Measurements from ENCODE around the gene EEF2KMT. TPM values are rescaled to one million over a fixed set of nuclear protein-coding genes. Genes with fewer than 3 reads are reported as not detected.
"Not testable (repeated sequence)": the region's sequence is repeated elsewhere in the genome, so short reads cannot be mapped to it uniquely, and the experiment has no call there.

The EEF2KMT gene
- total RNA-seq, 1 donor, result 9.0 TPM

DNA sequence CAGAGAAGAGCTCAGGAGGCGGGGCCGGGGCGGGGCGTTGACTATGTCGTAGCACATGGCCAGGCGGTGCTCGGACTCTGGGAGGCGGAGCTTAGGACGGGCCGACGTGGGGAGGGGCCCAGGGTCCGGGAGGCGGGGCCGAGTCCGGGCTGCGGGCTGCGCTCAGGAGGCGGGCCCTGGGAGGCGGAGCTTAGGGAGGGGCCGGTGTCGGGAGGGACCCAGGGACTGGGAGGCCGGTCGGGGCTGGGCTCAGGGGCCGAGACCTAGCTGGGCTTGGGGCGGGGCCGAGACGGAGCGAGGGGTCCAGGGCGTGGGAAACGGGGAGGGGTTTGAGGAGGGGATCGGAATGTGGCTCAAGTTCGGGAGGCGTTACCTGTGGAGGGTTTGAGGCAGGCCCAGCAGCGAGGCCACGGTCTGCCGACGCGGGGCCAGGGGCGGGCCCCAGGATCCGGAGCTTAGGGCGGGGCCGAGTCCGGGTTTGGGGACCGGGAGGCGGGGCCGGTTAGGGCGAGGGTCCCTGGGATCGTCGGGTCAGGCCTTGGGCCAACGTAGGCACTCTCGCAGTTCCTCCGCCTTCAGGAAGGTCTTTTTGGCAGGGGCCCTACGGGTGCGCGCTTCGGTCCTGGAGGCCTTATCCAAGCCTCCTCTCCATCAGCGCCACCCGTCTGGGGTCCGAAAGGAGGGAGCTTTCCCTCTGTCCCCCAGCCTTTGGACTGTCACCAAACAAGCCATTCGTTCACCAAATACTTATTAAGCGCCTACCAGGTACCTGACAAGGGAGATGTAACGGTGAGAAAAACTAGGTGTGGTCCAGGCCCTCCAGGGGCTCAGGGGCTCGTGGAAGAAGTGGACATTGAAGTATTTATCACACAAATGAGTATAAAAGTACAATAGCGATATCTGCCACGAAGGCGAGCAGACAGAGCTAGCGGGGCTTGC lies 895 bp upstream of the EEF2KMT start:
- H3K36me3 ChIP-seq (ENCODE audit: insufficient read depth, low read length); H3K27me3 ChIP-seq (ENCODE audit: insufficient read depth, low read length); H3K4me1 ChIP-seq (ENCODE audit: insufficient read depth, low read length); H3K79me2 ChIP-seq (ENCODE audit: insufficient read depth, low read length); H3K27ac ChIP-seq (ENCODE audit: low read depth, low read length); H3K9me3 ChIP-seq (ENCODE audit: low read depth, low read length); H4K20me1 ChIP-seq (ENCODE audit: insufficient read depth, low read length): not testable (repeated sequence)
- H3K4me2 ChIP-seq (ENCODE audit: insufficient read depth, low read length), result peak overlapping the region; percentile 72
- peak; percentile 62 for DNase-seq (ENCODE audit: insufficient read length, low spot score, missing footprints)
- peak overlapping the region; percentile 68 for H3K4me3 ChIP-seq (ENCODE audit: insufficient read depth, low read length)
- peak overlapping the region; percentile 77 for H2AFZ ChIP-seq (ENCODE audit: low read length)

DNA sequence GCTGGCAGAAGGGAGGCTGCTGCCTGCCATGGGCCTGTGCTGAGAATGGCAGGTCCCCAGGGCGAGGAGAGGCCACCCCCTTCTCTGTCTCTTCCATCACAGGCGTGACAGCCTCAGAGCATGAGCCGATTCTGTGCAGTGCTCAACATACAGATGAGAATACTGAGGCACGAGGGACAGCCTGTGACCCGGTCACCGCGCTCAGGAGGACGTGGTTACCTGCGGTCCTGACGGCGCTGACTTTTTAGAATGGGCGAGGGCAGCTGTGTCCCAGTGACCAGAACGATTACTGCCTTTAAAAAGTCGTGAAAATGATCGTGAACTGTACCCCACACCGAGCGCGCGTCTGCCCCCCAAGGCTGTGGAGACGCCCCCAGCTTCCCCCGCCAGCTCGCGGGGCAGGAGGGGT lies 530 bp downstream of the EEF2KMT start:
- H4K20me1 ChIP-seq (ENCODE audit: insufficient read depth, low read length); H3K79me2 ChIP-seq (ENCODE audit: insufficient read depth, low read length); H3K27me3 ChIP-seq (ENCODE audit: insufficient read depth, low read length); H3K9me3 ChIP-seq (ENCODE audit: low read depth, low read length); H3K36me3 ChIP-seq (ENCODE audit: insufficient read depth, low read length); H3K4me1 ChIP-seq (ENCODE audit: insufficient read depth, low read length): not testable (repeated sequence)
- H2AFZ ChIP-seq (ENCODE audit: low read length), result peak overlapping the region; percentile 83
- peak overlapping the region; percentile 74 for H3K27ac ChIP-seq (ENCODE audit: low read depth, low read length)
- H3K4me2 ChIP-seq (ENCODE audit: insufficient read depth, low read length), result peak overlapping the region; percentile 92
- H3K4me3 ChIP-seq (ENCODE audit: insufficient read depth, low read length), result peak overlapping the region; percentile 78
- peak; percentile 80 for DNase-seq (ENCODE audit: insufficient read length, low spot score, missing footprints)

DNA sequence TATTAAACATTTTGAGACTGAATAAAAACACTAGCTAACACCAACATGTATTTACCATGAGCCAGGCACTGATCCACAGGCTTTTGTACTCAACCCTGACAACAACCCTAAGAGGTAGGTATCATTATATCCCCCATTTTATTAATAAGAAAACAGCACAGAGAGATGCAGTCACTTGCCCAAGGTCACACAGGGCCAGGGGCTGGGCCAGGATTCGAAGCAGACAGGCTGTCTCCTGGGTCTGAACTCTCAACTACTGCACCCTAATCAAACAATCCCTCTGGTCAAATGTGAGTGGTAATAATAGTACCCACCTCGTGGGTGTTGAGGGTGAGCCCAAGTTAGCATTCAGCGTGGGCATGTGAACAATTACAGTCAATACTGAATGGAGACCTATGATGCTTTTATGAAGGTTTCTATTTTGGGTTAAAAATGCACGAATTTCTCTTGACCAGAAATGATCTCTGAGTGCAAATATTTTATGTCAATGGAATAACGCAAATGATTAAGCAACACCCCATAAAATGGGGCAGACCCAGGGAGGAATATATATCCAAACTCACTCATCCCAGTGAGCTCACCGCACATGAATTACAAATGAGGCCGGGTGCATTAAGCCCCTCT lies 1.0 kb downstream of the EEF2KMT start:
- peak overlapping the region; percentile 92 for H3K4me2 ChIP-seq (ENCODE audit: insufficient read depth, low read length)
- H2AFZ ChIP-seq (ENCODE audit: low read length); H3K4me1 ChIP-seq (ENCODE audit: insufficient read depth, low read length); H3K36me3 ChIP-seq (ENCODE audit: insufficient read depth, low read length); H4K20me1 ChIP-seq (ENCODE audit: insufficient read depth, low read length); H3K79me2 ChIP-seq (ENCODE audit: insufficient read depth, low read length); H3K9me3 ChIP-seq (ENCODE audit: low read depth, low read length); H3K27me3 ChIP-seq (ENCODE audit: insufficient read depth, low read length); DNase-seq (ENCODE audit: insufficient read length, low spot score, missing footprints): not testable (repeated sequence)
- H3K27ac ChIP-seq (ENCODE audit: low read depth, low read length), result peak overlapping the region; percentile 74
- peak overlapping the region; percentile 78 for H3K4me3 ChIP-seq (ENCODE audit: insufficient read depth, low read length)

DNA sequence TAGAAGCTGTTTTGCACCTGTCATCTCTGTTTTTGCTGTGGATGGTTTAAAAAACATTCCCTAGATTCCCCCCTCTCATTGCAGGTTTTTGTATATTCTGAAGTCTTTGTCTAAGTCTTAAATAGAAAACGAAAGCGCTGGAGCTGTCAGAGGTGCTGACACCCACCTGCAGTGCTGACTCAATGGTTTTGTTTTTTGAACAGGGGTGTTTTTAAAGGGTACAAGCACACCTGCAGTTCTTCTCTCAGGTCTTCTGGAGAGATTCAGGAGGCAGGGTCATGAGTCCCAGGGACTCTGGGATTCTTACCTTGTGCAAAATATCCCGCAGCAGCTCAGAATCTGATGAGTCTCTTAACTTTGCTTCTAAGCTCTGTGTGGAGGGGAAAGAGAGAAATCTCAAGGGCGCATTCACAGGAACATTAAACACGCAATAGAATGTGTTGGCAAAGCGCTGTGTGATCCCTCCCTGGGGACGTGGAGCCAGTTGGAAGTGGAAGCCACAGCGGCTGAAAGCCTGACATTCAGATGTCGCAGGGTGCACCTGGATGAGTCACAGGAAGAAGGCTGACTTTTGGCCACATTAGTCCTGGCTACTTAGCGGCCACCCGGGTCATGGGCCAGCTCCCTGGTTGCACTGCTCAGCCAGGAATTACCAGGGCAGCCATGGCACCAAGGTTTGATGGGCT lies 2.3 kb downstream of the EEF2KMT start:
- H3K36me3 ChIP-seq (ENCODE audit: insufficient read depth, low read length); H3K27me3 ChIP-seq (ENCODE audit: insufficient read depth, low read length); H2AFZ ChIP-seq (ENCODE audit: low read length); H3K4me3 ChIP-seq (ENCODE audit: insufficient read depth, low read length); H3K79me2 ChIP-seq (ENCODE audit: insufficient read depth, low read length); H3K27ac ChIP-seq (ENCODE audit: low read depth, low read length); DNase-seq (ENCODE audit: insufficient read length, low spot score, missing footprints); H3K9me3 ChIP-seq (ENCODE audit: low read depth, low read length); H3K4me1 ChIP-seq (ENCODE audit: insufficient read depth, low read length); H4K20me1 ChIP-seq (ENCODE audit: insufficient read depth, low read length); H3K4me2 ChIP-seq (ENCODE audit: insufficient read depth, low read length): not testable (repeated sequence)

DNA sequence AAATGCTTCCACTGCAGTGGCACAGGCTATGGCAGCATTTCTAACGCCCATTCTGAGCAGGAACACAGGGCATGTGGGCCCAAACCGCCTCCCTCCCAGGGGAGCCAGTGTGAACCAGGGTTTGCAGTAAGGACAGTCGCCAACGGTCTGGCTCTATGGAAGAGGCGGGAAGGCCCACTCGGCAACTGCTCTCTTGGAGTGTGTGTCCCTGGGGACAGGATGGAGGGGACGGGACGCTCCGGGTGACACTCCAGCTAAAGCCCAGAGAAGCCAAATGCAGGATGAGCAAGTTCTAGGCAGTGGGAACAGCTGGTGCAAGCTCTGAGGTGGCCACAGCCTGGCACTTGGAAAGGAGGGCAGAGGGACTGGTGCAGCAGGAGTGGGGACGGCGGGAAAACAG lies 3.8 kb downstream of the EEF2KMT start:
- not testable (repeated sequence) for H3K4me1 ChIP-seq (ENCODE audit: insufficient read depth, low read length); H3K79me2 ChIP-seq (ENCODE audit: insufficient read depth, low read length); H3K4me2 ChIP-seq (ENCODE audit: insufficient read depth, low read length); H3K27me3 ChIP-seq (ENCODE audit: insufficient read depth, low read length); H3K9me3 ChIP-seq (ENCODE audit: low read depth, low read length); DNase-seq (ENCODE audit: insufficient read length, low spot score, missing footprints); H4K20me1 ChIP-seq (ENCODE audit: insufficient read depth, low read length); H3K36me3 ChIP-seq (ENCODE audit: insufficient read depth, low read length); H3K27ac ChIP-seq (ENCODE audit: low read depth, low read length); H3K4me3 ChIP-seq (ENCODE audit: insufficient read depth, low read length); H2AFZ ChIP-seq (ENCODE audit: low read length)

DNA sequence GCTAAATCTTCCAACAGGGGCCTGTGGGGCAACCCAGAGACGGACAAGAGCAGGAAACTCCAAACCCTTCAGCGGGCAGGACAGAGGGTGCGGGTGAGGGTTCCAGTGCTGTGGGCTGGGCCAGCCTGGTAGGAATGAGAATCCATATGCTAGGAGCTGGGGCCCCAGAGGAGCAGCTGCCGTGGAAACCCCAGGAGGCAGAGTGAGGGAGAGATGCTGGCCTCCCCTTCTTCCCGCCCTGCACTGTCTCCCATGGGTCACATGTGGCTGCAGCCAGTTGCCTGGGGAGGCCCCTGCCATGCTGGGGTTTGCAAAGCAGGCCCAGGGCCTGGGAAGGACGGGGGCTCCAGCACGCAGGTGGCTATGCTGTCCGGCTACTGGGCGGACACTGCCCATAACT lies 4.5 kb downstream of the EEF2KMT start:
- not testable (repeated sequence) for H3K4me1 ChIP-seq (ENCODE audit: insufficient read depth, low read length); H4K20me1 ChIP-seq (ENCODE audit: insufficient read depth, low read length); H3K27ac ChIP-seq (ENCODE audit: low read depth, low read length); H3K79me2 ChIP-seq (ENCODE audit: insufficient read depth, low read length); H3K4me3 ChIP-seq (ENCODE audit: insufficient read depth, low read length); H3K4me2 ChIP-seq (ENCODE audit: insufficient read depth, low read length); DNase-seq (ENCODE audit: insufficient read length, low spot score, missing footprints); H3K27me3 ChIP-seq (ENCODE audit: insufficient read depth, low read length); H3K36me3 ChIP-seq (ENCODE audit: insufficient read depth, low read length); H3K9me3 ChIP-seq (ENCODE audit: low read depth, low read length); H2AFZ ChIP-seq (ENCODE audit: low read length)

DNA sequence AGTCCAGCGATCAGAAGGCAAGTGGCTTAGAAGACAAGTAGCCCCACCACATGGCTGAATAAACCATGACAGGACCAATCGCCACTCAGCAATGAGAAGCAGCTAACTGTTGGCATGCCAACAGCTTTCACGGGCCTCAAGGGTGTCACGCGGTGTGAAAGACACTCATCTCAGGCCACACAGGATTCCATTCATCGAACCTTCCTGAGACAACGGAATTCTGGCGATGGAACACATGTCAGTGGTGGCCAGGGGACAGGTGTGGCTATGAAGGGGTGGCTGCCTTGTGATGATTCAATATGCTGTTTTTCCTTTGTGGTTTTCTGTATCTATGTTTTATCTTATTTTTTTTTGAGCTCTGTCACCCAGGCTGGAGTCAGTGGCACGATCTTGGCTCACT lies 7.0 kb downstream of the EEF2KMT start:
- H3K27ac ChIP-seq (ENCODE audit: low read depth, low read length); H3K9me3 ChIP-seq (ENCODE audit: low read depth, low read length); H3K27me3 ChIP-seq (ENCODE audit: insufficient read depth, low read length); H4K20me1 ChIP-seq (ENCODE audit: insufficient read depth, low read length); H3K4me2 ChIP-seq (ENCODE audit: insufficient read depth, low read length); DNase-seq (ENCODE audit: insufficient read length, low spot score, missing footprints); H3K4me3 ChIP-seq (ENCODE audit: insufficient read depth, low read length); H2AFZ ChIP-seq (ENCODE audit: low read length); H3K4me1 ChIP-seq (ENCODE audit: insufficient read depth, low read length); H3K79me2 ChIP-seq (ENCODE audit: insufficient read depth, low read length); H3K36me3 ChIP-seq (ENCODE audit: insufficient read depth, low read length): not testable (repeated sequence)

DNA sequence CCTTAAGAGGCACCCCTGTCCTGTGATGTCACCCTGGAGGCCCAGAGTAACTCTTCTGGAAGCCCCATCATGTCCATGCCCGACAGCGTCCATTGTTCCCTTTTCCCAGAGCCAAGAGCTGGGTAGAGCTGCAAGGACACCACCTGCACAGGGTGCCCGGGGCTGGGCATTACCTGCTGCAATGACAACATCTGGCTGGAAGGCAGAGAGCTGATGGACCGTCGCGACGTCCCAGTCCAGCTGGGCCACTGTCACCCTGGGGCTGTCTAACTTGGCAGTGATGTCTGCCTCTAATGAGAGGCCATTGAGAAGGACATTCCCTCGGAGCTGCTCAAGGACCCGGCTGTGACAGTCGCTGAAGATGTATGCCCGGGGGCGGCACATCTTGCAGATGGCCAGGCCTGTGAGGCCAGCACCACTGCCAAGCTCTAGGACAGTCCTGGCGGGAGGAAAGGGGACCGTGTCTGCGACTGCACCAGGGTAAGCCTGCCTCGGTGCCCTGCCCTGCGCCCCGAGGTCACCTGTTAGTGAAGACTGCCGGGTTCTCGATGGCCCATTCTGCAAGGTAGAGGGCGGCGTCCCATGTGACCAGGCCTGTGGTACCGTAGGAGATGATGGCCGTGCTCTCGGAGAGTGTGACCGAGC lies 7.6 kb downstream of the EEF2KMT start:
- H4K20me1 ChIP-seq (ENCODE audit: insufficient read depth, low read length); H3K27ac ChIP-seq (ENCODE audit: low read depth, low read length); H3K4me2 ChIP-seq (ENCODE audit: insufficient read depth, low read length); H3K27me3 ChIP-seq (ENCODE audit: insufficient read depth, low read length); H3K4me3 ChIP-seq (ENCODE audit: insufficient read depth, low read length); H2AFZ ChIP-seq (ENCODE audit: low read length); H3K9me3 ChIP-seq (ENCODE audit: low read depth, low read length); H3K36me3 ChIP-seq (ENCODE audit: insufficient read depth, low read length); H3K4me1 ChIP-seq (ENCODE audit: insufficient read depth, low read length); H3K79me2 ChIP-seq (ENCODE audit: insufficient read depth, low read length); DNase-seq (ENCODE audit: insufficient read length, low spot score, missing footprints): not testable (repeated sequence)
